HEK293 (cell line): ENCODE results near the gene CREB3L1.

Source experiments
- CTCF ChIP-seq: fragments of 450-650 bp; formaldehyde crosslinking; IDR thresholded peaks from 2 replicates; pipeline ENCODE4 v1.5.1; 2016; ENCODE audit warnings: missing biosample characterization, missing genetic modification characterization
- RBAK ChIP-seq: fragments of 450-650 bp; formaldehyde crosslinking; IDR thresholded peaks from 2 replicates; pipeline ENCODE4 v1.5.1; 2016; ENCODE audit warnings: missing biosample characterization, missing genetic modification characterization
- SP2 ChIP-seq: fragments of 450-650 bp; formaldehyde crosslinking; IDR thresholded peaks from 2 replicates; pipeline ENCODE4 v1.5.1; 2016; ENCODE audit warnings: missing biosample characterization, missing genetic modification characterization
- ZBTB10 ChIP-seq: fragments of 450-650 bp; formaldehyde crosslinking; IDR thresholded peaks from 2 replicates; pipeline ENCODE4 v1.5.1; 2016; ENCODE audit warnings: missing biosample characterization, missing genetic modification characterization
- ZBTB17 ChIP-seq: fragments of 450-650 bp; formaldehyde crosslinking; IDR thresholded peaks from 2 replicates; pipeline ENCODE4 v1.5.1; 2016; ENCODE audit warnings: missing biosample characterization, missing genetic modification characterization
- ZNF654 ChIP-seq: fragments of 450-650 bp; formaldehyde crosslinking; IDR thresholded peaks from 2 replicates; pipeline ENCODE4 v1.5.1; 2016; ENCODE audit warnings: low read depth, missing biosample characterization, missing genetic modification characterization
- ZNF776 ChIP-seq: fragments of 450-650 bp; formaldehyde crosslinking; IDR thresholded peaks from 2 replicates; pipeline ENCODE4 v1.5.0; 2017; ENCODE audit warnings: missing biosample characterization, missing genetic modification characterization, borderline replicate concordance
- ZSCAN30 ChIP-seq: fragments of 450-650 bp; IDR thresholded peaks from 2 replicates; pipeline ENCODE4 v1.5.1; 2018; ENCODE audit warnings: missing biosample characterization, mild to moderate bottlenecking, missing genetic modification characterization, moderate library complexity

GRCh38 chr11:46288451-46288850 is 11.0 kb downstream of the CREB3L1 start:
- no peak for TF ChIP-seq ZSCAN30 (tag by site-specific recombination)
- TF ChIP-seq CTCF (tag by site-specific recombination) = no peak
- TF ChIP-seq ZNF776 = no peak
- no peak for TF ChIP-seq RBAK
- TF ChIP-seq ZNF654 (tag by site-specific recombination) = no peak
- no peak for TF ChIP-seq SP2
- no peak for TF ChIP-seq ZBTB10
- TF ChIP-seq ZBTB17 (tag by site-specific recombination) = no peak
